HCT116 (cell line): ENCODE data around the gene GATAD1.
"Not testable (repeated sequence)": the region's sequence is repeated elsewhere in the genome, so short reads cannot be mapped to it uniquely, and the experiment has no call there.

ENCODE experiments used
- CTCF ChIP-seq, 3 experiments: fragments of 200-600 bp in 1 of 3; sonication (generic) in 1 of 3; IDR thresholded peaks in 2 of 3; conservative IDR thresholded peaks in 1 of 3; 2 replicates each; pipeline ENCODE4 v1.5.1; 2012 to 2017; ENCODE audit warnings: low read depth in 2 of 3, low read length in 2 of 3, antibody characterized with exemption in 1 of 3, borderline replicate concordance in 1 of 3, control low read depth in 1 of 3, mild to moderate bottlenecking in 1 of 3, mixed read lengths in 1 of 3, mixed run types in 1 of 3, moderate library complexity in 1 of 3; ENCODE audit not compliant: insufficient read depth in 1 of 3
- EGR1 ChIP-seq: IDR thresholded peaks from 2 replicates; pipeline ENCODE4 v1.6.1; 2012; ENCODE audit warnings: low read depth
- EZH2 ChIP-seq: fragments of 200-600 bp; sonication (generic); IDR thresholded peaks from 2 replicates; pipeline ENCODE4 v1.6.1; 2017; ENCODE audit warnings: antibody characterized with exemption, mixed run types
- FOSL1 ChIP-seq: IDR thresholded peaks from 2 replicates; pipeline ENCODE4 v1.6.1; 2012; ENCODE audit warnings: low read depth
- MAX ChIP-seq: IDR thresholded peaks from 2 replicates; pipeline ENCODE4 v1.6.1; 2012
- POLR2A ChIP-seq: IDR thresholded peaks from 2 replicates; pipeline ENCODE4 v1.7.0; 2011; ENCODE audit warnings: borderline replicate concordance; ENCODE audit not compliant: insufficient read depth, insufficient read length; ENCODE audit errors: extremely low read depth
- POLR2AphosphoS5 ChIP-seq: IDR thresholded peaks from 2 replicates; pipeline ENCODE4 v1.6.1; 2011; ENCODE audit warnings: mild to moderate bottlenecking, low read depth, low read length, moderate library complexity
- RAD21 ChIP-seq: IDR thresholded peaks from 2 replicates; pipeline ENCODE4 v1.6.1; 2012; ENCODE audit warnings: low read depth, mild to moderate bottlenecking
- REST ChIP-seq: IDR thresholded peaks from 2 replicates; pipeline ENCODE4 v1.6.1; 2012; ENCODE audit warnings: low read depth
- SIN3A ChIP-seq: IDR thresholded peaks from 2 replicates; pipeline ENCODE4 v1.6.1; 2012; ENCODE audit warnings: low read depth
- SP1 ChIP-seq: IDR thresholded peaks from 2 replicates; pipeline ENCODE4 v1.6.1; 2012; ENCODE audit warnings: low read depth
- TCF7L2 ChIP-seq: IDR thresholded peaks from 2 replicates; pipeline ENCODE4 v1.7.0; 2011; ENCODE audit warnings: borderline replicate concordance, inconsistent platforms; ENCODE audit not compliant: insufficient read depth, insufficient read length; ENCODE audit errors: extremely low read depth
- YY1 ChIP-seq: IDR thresholded peaks from 2 replicates; pipeline ENCODE4 v1.6.1; 2011; ENCODE audit warnings: low read length, low read depth, moderate library complexity, mild to moderate bottlenecking; ENCODE audit not compliant: insufficient replicate concordance; ENCODE audit errors: extremely low read depth
- ZNF274 ChIP-seq: fragments of 200-500 bp; sonication (Bioruptor generic); IDR thresholded peaks from 2 replicates; pipeline ENCODE4 v1.6.1; 2014; ENCODE audit warnings: mild to moderate bottlenecking, low read depth, low read length, inconsistent platforms

- TF ChIP-seq SIN3A; CTCF (IDR thresholded peaks at IDR 0.05 in 2 of 3, conservative IDR thresholded peaks at IDR 0.05 in 1 of 3; ENCODE audit: borderline replicate concordance in 1 of 3, insufficient read depth in 1 of 3, low read depth in 2 of 3, low read length in 2 of 3); EGR1; YY1; FOSL1; REST; TCF7L2; SP1; EZH2; RAD21; POLR2A; ZNF274; MAX; POLR2AphosphoS5: not testable (repeated sequence)
Observed at GRCh38 chr7:92468589-92468988, 21.3 kb downstream of the GATAD1 start.
